GM12875 (cell line): Measurements from ENCODE around the gene SPATA17.
"Not testable (repeated sequence)": the region's sequence is repeated elsewhere in the genome, so short reads cannot be mapped to it uniquely, and the experiment has no call there.

Experiments
- H3K4me3 ChIP-seq: one replicate; pipeline ENCODE4 v1.5.1; 2011; ENCODE audit warnings: low read depth, low read length, control low read depth
- CTCF ChIP-seq: IDR thresholded peaks from 2 replicates; pipeline ENCODE4 v1.5.1; 2011; ENCODE audit warnings: low read depth, mild to moderate bottlenecking, control low read depth, inconsistent platforms, low read length, moderate library complexity, borderline replicate concordance; ENCODE audit not compliant: insufficient read depth

Gene SPATA17

DNA sequence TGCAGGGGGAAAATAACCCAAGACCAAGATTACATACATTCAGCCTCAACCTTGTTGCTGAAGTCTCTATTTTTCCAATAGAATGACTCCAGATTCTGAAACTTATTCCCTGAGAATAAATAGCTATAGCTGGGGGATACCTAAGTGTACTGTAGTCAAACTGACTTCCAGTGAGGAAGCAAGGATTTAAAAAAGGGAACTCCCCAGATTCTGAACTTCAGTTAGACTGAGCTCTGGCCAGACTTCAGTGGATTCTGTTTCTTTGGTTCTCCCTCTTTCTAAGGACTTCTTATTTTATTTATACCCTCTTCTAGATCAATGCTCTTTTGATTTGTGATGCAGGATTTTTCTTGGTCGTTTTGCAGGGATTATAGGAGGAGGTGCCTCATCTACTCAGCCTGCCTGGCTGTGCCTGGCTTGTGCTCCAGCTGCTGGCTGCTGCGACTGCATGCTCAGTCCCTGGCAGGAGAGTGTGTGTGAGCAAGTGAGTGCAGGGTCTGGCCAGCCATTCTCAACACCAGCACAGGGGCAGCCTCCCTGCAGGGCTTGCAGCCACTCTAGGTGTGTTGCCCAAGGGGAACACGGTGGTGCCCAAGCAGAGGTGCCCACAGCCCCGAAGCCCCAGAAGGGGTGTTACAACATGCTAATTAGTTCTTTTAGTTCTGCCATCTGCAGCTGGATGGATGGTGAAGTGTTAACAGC lies 43.0 kb downstream of the SPATA17 start:
- H3K4me3 ChIP-seq = no peak overlapping the region
- TF ChIP-seq CTCF = no peak

GRCh38 chr1:217681806-217682205 lies 50.7 kb downstream of the SPATA17 start:
- TF ChIP-seq CTCF = no peak
- H3K4me3 ChIP-seq = no peak overlapping the region

- H3K4me3 ChIP-seq = no peak overlapping the region
- no peak for TF ChIP-seq CTCF
These were observed 56.4 kb downstream of the SPATA17 start for GRCh38 chr1:217687511-217687910.

- not testable (repeated sequence) for H3K4me3 ChIP-seq
These were observed 65.0 kb downstream of the SPATA17 start for GRCh38 chr1:217696140-217696539.

DNA sequence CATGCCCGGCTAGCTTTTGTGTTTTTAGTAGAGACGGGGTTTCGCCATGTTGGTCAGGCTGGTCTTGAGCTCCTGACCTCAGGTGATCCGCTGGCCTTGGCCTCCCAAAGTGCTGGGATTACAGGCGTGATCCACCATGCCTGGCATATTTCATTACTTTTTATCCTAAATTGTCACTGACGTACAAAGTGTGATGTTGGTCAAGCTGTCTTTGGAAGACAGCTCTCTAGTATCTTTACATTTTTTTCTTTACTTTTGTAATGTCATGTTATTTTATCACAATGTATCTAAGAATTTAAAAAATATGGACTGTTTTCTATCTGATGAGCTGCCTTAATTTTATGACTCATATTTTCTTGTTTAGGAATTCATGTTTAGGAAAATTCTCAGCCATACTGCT lies 72.2 kb downstream of the SPATA17 start:
- no peak overlapping the region for H3K4me3 ChIP-seq
- no peak for TF ChIP-seq CTCF

- TF ChIP-seq CTCF = no peak
- H3K4me3 ChIP-seq = no peak overlapping the region
These were observed 81.9 kb downstream of the SPATA17 start for GRCh38 chr1:217712925-217713597.

- no peak for TF ChIP-seq CTCF
- no peak overlapping the region for H3K4me3 ChIP-seq
These were observed 84.5 kb downstream of the SPATA17 start for GRCh38 chr1:217715681-217716080.
